Left forelimb (tissue), 1 donor: ENCODE measurements around the gene HNRNPUL1.
"Not testable (repeated sequence)": the region's sequence is repeated elsewhere in the genome, so short reads cannot be mapped to it uniquely, and the experiment has no call there.

Experiments
- DNase-seq: peaks from one replicate; pipeline ENCODE4 v3.0.0-alpha.2; 2018; ENCODE audit warnings: low spot score

Gene HNRNPUL1

DNA sequence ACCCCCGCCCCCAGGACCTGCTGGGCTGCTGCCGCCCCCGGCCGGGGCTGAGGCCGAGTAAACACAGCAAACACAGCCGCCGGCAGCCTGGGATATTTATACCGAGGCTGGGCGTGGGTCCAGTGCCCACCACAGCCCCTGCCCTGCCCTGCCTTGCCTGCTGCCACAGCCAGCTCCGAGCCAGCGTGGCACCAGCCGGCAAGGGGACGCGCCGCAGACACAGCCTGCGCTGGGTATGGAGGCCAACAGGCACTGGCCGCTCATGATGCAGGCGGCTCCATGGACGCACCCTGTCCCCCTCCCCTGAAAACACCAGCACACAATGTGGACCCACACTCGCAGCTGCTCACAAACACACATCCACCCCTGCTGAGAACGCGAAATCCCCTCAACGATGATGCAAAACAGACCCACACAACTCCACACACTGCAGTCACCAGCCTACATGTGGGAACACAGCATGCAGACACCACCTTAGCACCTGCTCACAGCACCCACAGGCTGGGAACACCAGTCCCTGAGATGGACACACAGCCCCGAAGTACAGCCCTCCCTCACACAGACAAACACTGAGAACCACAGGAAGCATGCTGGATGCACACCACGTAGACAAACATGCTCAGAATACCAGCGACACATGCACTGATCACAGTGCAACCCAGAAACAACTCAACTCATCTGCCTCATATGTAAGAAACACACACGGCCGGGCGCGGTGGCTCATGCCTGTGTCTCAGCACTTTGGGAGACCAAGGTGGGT, 62.0 kb downstream of the HNRNPUL1 start:
- no peak for DNase-seq

DNA sequence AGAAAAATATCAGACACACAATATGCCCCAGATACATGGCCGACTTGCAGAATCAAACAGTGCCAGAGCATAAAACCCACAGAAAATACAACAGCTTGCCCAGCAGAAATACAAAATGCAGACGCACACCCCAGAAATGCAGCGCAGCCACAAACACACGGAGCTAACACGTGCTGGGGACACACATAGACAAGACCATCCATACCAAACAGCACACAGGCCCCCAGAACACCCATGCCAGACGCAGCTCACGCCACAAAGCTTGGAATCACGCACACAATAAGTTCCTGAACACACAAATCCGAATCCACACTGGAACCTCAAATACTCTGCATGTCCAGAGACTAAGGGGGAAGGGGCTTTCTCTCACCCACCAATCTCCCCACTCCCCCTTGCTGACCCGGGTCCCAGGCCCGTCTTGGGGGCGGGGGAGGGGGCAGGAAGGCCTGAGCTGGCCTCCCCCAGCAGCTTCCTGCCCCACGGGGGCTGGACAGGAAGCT, 63.0 kb downstream of the HNRNPUL1 start:
- DNase-seq, result no peak

DNA sequence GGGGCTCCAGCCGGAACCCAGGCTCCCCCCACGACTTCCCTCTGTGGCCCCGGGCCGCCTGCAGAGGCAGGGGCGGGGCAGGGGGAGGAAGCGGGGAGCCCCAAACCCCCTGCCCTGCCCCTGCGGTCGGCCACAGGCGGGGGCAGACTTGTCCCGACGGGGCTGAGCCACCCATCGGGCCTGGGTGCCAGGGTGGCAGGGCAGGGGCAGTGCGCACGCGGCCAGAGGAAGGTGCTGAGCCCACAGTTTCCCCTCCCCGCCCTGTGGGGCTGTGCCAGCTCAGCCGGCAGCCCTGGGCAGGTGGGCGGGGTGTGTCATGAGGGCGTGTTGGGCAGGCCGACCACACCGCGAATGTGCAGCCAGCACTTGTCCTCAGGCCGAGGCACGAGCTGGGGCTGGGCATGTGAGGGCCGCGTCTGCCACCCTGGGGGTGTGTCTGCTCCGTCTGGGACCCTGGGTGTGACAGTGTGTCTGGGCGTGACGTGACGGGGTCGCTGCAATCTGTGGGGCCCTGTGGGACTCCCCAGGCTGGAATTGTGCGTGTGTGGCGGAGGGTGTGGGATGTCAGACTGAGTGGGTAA, 63.5 kb downstream of the HNRNPUL1 start:
- DNase-seq, result no peak

DNA sequence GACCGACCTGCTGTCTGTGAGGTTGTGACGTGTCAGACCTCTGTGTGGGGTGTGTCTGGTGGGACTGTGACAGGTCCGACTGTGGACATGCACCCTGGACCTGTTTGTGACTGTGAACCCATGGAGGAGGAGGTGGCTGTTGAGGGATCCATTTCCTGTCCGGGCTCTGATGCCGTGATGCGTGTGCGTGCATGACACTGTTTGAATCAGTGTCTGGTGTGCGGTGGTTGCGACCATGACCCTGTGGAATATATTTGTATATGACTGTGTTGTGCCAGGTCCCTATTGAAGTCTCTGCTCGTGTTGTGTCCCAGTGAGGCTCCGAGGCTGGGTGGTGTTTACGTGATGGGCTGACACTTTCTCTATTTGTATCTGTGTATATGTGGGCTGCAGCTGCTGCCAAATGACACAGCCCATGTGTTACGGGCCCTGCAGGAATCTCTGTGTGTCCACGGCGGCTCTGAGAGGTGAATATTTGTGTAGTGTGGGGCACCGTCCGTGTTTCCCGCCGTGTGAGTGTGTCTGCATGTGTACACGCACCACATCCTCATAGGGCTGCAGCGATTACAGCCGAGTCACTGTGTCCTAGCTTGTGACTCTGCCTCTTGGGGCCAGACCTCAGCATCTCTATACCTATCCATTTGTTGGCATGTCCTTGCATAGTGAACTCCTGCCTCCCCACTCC, 64.1 kb downstream of the HNRNPUL1 start:
- no peak for DNase-seq

DNA sequence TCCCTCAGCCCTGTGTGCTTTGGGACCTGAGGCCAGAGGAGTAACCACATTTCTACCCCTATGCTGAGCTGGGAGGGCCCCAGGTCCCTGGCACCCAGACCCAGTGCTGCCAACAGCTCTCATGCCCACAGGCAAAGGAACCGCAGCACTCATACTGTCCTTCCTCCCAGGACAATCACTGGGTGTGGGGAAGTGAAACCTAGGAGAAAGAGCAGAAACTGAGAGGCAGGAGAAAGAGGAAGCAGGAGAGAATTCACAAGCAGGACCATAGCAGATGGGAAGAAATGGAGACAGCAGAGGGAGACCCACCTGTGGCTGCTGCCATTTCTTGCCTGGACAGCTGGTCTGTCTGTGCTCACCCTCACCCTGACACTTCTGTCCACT, 64.7 kb downstream of the HNRNPUL1 start:
- DNase-seq, result no peak

DNA sequence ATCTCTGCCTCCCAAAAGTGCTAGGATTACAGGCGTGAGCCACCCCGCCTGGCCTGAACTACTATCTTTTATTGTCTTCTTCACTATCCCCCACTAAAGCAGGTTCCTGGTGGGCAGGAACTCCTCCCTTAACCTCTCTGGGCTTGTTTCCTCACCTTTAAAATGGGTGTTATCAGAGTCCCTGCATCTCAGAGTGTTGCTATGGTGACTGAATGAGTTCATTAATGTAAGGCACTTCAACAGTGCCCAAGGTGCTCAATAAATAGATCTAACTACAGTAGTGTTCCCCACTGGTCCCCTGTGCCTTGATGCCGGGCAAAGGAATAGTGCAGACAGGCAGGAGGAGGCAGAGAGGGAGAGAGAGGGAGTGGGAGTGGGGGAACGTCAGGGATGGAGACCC, 66.3 kb downstream of the HNRNPUL1 start:
- DNase-seq, result no peak

DNA sequence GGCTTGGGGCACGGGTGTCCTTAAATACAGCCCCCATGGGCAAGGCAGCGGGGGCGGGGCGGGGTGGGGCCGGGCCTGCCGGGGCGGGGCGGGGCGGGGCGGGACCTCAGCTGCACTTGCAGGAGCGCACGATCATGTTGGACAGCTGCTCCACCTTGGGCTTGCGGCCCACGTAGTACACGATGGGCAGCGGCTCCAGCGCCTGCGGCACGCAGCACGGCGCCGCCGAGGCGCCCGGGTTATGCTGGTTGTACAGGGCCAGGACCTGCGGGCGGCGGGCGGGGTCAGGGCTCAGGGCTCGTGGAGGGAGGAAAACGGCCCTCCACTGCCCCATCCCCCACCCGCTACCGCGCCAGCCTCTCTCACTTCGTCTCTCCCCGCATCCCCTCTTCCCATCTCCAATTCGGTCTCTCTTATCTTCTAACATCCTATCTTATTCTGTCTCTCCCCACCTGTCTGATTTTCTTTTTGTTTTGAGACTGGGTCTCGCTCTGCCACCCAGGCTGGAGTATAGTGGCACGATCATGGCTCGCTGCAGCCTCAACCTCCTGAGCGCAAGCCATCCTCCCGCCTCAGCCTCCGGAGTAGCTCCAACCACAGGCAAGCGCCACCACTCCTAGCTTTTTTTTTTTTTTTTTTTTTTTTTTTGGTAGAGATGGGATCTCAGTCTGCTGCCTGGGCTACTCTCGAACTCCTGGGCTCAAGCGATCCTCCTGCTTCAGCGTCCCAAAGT, 66.9 kb downstream of the HNRNPUL1 start:
- DNase-seq, result no peak

DNA sequence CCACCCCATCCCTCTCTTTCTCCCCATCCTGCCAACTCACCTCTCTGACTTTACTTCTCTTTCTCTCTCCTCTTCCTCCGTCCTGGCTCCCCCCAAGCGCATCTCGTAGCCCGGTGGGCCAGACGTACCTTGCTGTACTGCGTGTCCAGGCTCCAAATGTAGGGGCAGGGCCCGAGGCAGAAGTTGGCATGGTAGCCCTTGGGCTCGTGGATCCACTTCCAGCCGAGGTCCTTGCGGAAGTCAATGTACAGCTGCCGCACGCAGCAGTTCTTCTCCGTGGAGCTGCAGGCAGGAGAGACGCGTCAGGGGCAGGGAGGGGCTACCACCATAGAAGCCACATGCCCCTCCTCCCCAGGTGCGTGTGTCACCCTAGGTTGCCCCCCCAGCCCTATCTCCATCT, 67.8 kb downstream of the HNRNPUL1 start:
- DNase-seq, result no peak

DNA sequence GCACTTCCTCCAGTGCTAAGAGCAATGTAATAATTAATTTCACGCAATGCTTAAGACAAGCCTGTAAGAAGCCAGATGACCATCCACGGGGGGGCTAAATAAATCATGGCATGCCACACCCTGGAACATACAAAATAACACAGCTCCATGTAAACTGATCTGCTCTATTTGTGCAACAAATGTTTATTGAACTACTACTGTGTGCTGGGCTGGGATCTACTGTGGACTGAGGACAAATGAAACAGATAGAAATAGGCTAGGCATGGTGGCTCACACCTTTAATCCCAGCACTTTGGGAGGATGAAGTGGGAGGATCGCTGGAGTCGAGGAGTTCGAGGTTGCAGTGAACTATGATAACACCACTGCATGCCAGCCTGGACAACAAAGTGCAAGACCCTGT, 68.3 kb downstream of the HNRNPUL1 start:
- DNase-seq, result no peak

DNA sequence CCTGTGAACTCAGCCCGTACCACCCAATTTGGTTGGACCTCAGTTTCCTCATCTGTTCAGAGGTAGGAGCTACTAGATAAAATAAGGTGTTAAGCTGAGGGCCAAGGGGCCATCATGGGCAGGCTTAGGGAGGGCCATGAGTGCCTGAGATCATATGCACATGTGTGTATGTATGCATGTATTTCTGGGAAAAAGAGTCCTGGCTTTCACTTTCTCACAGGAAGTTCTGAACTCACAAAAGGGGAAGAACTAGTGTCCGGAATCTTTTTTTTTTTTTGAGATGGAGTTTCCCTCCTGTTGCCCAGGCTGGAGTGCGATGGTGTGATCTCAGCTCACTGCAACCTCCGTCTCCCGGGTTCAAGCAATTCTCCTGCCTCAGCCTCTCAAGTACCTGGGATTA, 70.6 kb downstream of the HNRNPUL1 start:
- DNase-seq, result no peak

DNA sequence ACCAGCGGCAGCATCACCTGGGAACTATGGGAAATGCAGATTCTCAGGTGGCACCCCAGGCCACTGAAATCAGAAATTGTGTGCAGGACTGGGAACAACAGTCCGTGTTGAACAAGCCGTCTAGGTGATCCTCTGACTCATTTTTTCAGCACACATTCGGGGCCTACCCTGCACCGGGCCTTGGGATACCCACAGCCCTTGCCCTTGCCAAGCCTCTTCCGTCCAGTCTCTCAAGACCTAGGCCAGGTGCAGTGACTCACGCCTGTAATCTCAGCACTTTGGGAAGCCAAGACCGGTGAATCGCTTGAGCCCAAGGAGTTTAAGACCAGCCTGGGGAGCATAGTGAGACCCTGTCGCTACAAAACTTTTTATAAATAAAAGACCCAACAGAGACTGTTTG, 71.3 kb downstream of the HNRNPUL1 start:
- DNase-seq, result no peak

DNA sequence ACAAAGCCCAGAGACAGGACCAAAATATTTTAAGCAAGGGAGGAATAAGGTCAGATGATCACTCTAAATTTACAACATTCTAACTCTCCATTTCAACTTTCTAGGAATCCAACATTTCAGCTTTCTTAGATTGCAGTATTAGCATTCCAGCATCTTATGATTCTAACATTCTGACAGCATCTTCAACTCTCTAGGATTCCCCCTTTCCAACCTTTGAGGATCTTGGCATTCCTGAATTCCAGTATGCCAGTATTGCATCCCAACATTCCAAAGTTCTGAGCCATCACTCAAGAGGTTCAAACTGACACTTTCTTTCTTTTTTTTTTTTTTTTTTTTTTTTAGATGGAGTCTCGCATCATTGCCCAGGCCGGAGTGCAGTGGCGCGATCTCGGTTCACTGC, 75.8 kb downstream of the HNRNPUL1 start:
- no peak for DNase-seq

DNA sequence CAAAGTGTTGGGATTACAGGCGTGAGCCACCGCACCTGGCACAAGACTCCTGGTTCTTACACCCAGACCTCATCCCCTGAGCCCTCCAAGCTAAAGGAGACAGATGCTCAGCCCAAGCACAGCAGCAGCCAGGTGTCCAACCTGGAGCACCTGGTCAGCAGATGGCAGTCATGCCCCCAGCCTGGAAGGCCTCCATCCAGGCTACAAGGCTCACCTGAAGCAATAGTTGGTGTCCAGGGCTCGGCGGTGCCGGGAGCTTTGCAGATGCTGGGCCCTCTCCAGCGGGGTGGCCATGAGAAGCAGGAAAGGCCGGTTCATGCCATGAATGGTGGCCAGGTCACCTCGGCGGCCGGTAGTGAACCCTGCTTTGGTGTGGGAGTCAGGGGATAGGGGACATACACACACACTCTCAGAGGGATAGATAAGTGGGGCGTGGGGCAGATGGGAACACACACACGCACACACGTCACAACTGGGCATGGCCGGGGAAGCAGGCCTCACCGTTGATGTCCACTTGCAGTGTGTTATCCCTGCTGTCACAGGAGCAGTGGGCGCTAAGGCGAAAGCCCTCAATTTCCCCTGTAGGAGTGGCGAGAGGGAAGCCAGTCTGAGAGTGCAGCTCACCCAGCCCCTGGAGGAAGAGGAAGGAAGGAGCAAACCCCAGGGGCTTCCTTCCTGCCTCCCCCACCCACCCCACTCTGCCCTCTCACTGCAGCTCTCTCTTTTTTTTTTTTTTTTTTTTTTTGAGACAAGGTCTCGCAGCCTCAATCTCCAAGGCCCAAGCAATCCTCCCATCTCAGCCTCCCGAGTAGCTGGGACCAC, 77.7 kb downstream of the HNRNPUL1 start:
- no peak for DNase-seq

DNA sequence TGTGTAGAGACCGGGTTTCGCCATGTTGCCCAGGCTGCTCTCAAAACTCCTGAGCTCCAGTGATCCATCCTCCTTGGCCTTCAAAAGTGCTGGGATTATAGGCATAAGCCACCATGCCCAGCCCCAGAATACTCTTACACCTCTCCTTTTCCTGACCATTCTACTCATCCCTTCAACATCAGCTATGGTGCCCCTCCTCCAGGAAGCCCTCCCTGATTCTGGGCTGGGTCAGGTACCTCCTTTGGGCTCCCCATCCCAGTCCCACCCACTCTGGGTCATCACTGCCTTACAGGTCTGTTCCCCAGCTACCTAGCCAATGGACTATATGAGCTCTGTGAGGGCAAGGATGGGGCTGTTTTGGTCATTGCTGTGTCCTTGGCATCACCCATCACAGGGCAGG, 80.0 kb downstream of the HNRNPUL1 start:
- no peak for DNase-seq

DNA sequence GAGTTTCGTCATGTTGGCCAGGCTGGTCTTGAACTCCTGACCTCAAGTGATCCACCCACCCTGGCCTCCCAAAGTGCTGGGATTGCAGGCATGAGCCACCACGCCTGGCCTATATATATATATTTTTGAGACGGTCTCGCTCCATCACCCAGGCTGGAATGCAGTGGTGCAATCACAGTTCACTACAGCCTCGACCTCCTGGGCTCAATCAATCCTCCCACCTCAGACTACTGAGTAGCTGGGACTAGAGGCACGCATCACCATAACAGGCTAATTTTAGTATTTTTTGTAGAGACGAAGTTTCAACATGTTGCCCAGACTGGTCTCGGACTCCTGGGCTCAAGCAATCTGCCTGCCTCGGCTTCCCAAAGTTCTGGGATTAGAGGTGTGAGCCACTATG, 82.7 kb downstream of the HNRNPUL1 start:
- DNase-seq, result not testable (repeated sequence)

DNA sequence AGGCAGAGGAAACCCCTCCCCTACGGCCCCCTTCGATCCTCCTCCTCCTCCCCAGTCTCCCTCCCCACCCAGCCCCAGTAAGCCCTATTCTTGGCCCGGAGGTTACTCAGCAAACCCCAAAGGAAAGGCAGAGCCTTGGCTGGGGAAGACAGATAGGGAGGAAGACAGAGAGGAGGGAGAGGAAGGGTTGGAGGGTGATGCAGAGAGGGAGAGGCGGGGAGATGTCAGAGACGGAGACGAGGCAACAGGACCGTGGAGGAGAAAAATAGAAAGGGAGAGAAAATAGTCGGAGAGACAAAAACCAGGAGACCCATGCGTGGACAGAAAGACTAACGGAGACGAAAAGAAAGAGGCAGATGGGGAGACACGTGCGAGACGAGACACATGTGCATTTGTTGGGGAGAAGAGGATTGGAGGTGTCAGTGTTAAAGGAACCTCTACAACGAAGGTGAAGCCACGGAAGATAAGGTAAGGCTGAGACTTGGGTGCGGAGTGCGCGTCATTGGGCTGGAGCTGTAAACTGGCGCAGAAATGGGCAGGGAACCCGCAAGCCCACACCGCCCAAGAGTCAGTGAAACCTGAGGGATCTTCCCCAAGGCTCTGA, 86.7 kb downstream of the HNRNPUL1 start:
- DNase-seq, result no peak

DNA sequence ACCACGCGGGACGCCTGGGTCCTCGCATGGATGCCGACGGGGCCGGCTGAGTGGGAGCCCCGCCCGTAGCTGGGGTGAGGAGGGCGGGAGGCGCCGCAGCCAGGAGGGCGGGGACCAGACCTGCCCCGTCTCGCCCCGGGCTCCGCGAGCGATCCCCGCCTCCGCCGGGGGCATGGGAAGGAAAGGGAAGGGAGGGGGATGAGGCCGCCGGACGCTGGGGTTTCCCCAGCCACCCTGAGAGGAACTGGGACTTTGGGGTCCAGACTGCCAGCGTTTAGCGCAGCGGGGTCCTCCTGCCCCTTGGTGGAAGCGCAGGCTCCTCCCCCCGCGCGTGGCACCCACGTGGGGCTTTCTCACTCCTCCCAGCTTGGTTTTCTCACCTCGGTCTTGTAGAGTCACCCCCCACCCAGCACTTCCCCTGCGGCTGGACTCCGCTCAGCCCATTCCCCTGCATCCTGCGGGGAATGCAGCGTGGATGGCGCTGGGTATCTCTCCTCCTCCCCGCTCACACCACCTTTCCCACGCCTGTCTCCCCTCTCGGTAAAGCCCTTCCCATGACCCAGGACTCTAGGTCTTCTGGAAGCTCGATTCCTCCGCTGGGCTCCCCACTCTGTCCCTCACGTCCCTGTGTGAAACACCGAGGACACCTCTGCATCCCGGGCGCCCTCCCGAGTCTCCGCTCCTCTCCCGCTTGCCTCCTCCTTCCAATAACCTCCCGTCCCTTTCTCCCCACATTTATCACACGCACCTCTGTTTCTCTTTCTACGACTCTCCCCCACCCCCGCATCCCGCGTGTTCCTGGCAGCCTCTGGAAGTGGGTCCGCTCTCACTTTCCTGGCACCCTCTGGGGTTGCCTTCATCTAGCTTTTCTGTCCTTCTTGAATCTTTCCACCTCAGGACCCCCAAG, 87.4 kb downstream of the HNRNPUL1 start:
- DNase-seq, result no peak

DNA sequence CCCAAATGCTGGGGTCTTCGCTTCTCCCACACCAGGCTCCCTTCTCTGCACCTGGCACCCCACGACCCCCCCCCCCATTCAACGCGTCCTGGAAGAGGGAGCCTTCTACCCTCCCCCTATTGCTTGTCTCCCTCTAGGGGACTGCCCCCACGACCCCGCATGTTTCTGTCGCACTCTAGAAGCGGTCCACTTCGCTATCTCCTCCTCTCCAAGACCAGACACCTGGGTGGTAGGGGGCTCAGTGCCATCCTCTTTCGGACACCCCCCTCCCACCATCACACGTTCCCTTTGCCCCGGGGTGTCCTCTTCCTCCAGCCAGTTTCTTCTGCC, 88.1 kb downstream of the HNRNPUL1 start:
- no peak for DNase-seq

DNA sequence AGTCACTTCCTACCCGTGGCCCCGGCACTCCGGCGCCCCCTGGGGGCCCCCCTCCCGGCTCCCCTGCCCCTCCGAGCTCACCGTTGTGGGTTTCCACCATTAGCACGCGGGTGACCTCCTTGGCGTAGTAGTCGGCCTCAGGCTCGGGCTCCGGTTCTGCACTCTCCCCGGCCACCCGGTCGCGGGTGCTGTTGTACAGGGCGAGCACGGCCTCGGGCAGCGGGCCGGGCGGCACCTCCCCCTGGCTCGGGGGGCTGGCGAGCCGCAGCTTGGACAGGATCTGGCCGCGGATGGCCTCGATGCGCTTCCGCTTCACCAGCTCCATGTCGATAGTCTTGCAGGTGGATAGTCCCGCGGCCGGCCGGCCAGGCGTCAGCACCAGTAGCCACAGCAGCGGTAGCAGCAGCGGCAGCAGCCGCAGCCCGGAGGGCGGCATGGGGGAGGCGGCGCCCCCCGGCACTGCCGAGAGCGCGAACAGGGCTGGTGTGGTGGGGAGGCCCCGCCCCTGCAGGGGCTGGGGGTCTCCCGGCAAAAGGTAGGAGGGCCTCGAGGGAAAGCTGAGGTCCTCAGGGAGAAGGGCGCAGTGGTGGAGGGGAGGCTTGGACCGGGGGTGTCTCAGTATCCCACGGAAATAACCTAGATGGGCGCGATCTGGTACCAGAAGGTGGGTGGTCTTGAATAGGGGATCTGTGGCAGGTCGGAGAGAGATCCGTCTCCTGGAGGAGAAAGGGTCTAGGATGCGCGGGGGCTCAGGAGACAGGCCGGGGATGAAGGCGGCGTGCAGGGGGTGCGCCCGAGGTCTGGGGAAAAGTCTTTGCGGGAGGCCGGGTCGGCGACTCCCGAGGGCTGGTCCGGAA, 88.7 kb downstream of the HNRNPUL1 start:
- DNase-seq, result no peak
